Measurements from ENCODE around the gene KCNG3. TPM values are rescaled to one million over a fixed set of nuclear protein-coding genes. Genes with fewer than 3 reads are reported as not detected.

The KCNG3 gene
- total RNA-seq, 4 donors from 2014 or later: 0.17 TPM; not detected in 3

DNA sequence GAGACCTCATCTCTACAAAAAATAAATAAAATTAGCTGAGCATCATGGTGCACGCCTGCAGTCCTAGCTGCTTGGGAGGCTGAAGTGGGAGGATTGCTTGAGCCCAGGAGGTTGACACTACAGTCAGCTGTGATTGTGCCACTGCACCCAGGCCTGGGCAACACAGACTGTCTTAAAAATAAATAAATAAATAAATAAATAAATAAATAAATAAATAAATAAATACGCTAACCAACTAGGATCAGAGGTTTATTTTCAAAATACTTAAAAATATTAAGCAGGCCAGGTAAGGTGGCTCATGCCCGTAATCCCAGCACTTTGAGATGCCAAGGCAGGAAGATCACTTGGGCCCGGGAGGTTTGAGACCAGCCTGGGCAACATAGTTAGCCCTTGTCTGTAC is 63.6 kb downstream of the KCNG3 start:
- Histone ChIP-seq H3K36me3 (no peaks in the 10 kb centered on the region), H3K4me1 (no peaks in the 10 kb centered on the region), H3K27ac (replicated peaks in 1 of 4) (no peak overlapping the region), H3K4me3 (no peak overlapping the region), H3K27me3 (peaks cover 0 to 5% (median 2%) of the 10 kb centered on the region in 4 donors), H3K9me3 (no peaks in the 10 kb centered on the region)
- TF ChIP-seq, protein P1, sequence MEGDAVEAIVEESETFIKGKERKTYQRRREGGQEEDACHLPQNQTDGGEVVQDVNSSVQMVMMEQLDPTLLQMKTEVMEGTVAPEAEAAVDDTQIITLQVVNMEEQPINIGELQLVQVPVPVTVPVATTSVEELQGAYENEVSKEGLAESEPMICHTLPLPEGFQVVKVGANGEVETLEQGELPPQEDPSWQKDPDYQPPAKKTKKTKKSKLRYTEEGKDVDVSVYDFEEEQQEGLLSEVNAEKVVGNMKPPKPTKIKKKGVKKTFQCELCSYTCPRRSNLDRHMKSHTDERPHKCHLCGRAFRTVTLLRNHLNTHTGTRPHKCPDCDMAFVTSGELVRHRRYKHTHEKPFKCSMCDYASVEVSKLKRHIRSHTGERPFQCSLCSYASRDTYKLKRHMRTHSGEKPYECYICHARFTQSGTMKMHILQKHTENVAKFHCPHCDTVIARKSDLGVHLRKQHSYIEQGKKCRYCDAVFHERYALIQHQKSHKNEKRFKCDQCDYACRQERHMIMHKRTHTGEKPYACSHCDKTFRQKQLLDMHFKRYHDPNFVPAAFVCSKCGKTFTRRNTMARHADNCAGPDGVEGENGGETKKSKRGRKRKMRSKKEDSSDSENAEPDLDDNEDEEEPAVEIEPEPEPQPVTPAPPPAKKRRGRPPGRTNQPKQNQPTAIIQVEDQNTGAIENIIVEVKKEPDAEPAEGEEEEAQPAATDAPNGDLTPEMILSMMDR (IDR thresholded peaks at IDR 0.05): no peak
- TF ChIP-seq EP300 (IDR thresholded peaks at IDR 0.05) (no peak), POLR2AphosphoS5 (IDR thresholded peaks at IDR 0.05) (no peak), POLR2A (IDR thresholded peaks at IDR 0.05; ENCODE audit: low read depth) (no peak)
- no peak for DNase-seq (ENCODE audit: extremely low spot score)
- intact Hi-C loops (cut with DNase I): no loop called here
- 97% methylated on average over 4 of the region's 4 CpGs for WGBS

DNA sequence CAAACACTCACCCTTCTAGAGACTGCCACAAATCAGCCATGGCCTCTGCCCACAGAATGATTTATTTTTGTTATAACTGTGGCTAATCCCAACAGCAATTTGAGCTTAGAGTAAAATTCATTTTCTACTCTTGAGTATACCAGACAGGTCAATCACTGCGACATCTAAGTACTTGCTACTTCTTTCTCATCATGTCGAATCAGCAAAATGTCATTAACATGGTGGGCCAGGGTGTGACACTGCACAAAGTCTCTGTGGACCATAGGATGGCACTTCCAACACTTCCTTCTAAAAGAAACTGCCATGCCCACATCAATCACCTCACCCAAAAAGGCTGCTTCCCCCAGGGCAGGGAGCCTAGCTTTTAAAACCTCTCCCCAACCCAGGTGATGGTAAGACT is 64.4 kb downstream of the KCNG3 start:
- 95% methylated on average over 2 of the region's 2 CpGs for WGBS
- Histone ChIP-seq H3K36me3 (no peaks in the 10 kb centered on the region), H3K4me3 (no peak overlapping the region), H3K27me3 (peaks cover 0 to 10% (median 2%) of the 10 kb centered on the region in 4 donors), H3K4me1 (no peaks in the 10 kb centered on the region), H3K27ac (replicated peaks in 1 of 4) (no peak overlapping the region), H3K9me3 (no peaks in the 10 kb centered on the region)
- intact Hi-C loops (cut with DNase I): no loop called here
- DNase-seq (ENCODE audit: extremely low spot score): no peak
- TF ChIP-seq POLR2A (IDR thresholded peaks at IDR 0.05; ENCODE audit: low read depth): no peak
- TF ChIP-seq, protein P1 (IDR thresholded peaks at IDR 0.05): no peak
- no peak for TF ChIP-seq POLR2AphosphoS5 (IDR thresholded peaks at IDR 0.05)
- no peak for TF ChIP-seq EP300 (IDR thresholded peaks at IDR 0.05)

DNA sequence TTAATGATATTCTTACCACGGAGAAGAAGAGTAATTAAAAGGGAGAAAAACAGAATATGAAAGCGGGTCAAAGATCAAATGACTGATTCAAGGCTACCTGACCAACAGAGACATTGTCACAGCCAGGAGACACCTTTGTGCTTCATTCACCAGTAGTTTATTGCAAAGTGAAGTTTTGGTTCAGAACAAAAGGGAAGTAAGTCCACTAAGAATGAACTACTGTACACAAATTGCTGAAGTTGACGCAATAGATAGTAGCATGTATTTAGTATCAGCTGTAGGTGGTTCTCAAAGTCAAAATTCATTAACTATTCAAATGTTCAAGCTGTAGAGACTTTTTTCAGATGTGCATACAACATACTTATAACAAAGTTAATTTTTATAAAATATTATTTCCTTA is 68.1 kb downstream of the KCNG3 start:
- intact Hi-C loops (cut with DNase I): no loop called here
- 81% methylated on average over 3 of the region's 3 CpGs for WGBS

DNA sequence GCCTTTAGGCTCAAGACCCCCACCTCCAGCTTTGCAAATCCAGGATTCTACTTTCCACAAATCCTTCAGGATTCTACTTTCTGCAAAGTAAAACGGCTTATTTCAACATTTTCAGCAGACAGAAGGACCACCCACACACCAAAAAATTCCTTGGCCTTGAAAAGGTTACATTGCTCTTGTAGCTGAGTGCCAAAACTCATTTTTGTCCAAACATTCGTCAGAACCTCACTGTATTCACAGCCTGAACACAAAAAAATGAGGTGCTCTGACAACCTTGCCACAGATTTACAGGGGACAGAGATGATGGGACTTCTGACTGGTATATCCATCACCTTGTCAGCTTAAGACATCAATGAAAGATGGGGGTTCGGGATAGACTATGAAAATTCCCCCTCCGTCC is 69.7 kb downstream of the KCNG3 start:
- no peak overlapping the region for H3K27ac ChIP-seq (replicated peaks in 1 of 4)
- WGBS: 30% methylated on average over 4 of the region's 4 CpGs
- TF ChIP-seq EP300 (IDR thresholded peaks at IDR 0.05) (no peak), POLR2AphosphoS5 (IDR thresholded peaks at IDR 0.05) (no peak), POLR2A (IDR thresholded peaks at IDR 0.05; ENCODE audit: low read depth) (no peak)
- H3K36me3 ChIP-seq: no peaks in the 10 kb centered on the region
- intact Hi-C loops (cut with DNase I): no loop called here
- H3K4me3 ChIP-seq: no peak overlapping the region
- H3K9me3 ChIP-seq: no peaks in the 10 kb centered on the region
- H3K4me1 ChIP-seq: peaks cover 0 to 6% (median 2%) of the 10 kb centered on the region in 4 donors
- DNase-seq (ENCODE audit: extremely low spot score): no peak
- H3K27me3 ChIP-seq: peaks cover 0 to 5% (median 0%) of the 10 kb centered on the region in 4 donors

More for the DNA sequence above, 68.1 kb downstream of the KCNG3 start:
- Histone ChIP-seq H3K4me1 (peaks cover 0 to 6% (median 2%) of the 10 kb centered on the region in 4 donors), H3K27me3 (peaks cover 0 to 5% (median 0%) of the 10 kb centered on the region in 4 donors), H3K4me3 (no peak overlapping the region), H3K27ac (replicated peaks in 1 of 4) (no peak overlapping the region), H3K36me3 (no peaks in the 10 kb centered on the region), H3K9me3 (no peaks in the 10 kb centered on the region)
- TF ChIP-seq POLR2A (IDR thresholded peaks at IDR 0.05; ENCODE audit: low read depth): no peak
- no peak for DNase-seq (ENCODE audit: extremely low spot score)

DNA sequence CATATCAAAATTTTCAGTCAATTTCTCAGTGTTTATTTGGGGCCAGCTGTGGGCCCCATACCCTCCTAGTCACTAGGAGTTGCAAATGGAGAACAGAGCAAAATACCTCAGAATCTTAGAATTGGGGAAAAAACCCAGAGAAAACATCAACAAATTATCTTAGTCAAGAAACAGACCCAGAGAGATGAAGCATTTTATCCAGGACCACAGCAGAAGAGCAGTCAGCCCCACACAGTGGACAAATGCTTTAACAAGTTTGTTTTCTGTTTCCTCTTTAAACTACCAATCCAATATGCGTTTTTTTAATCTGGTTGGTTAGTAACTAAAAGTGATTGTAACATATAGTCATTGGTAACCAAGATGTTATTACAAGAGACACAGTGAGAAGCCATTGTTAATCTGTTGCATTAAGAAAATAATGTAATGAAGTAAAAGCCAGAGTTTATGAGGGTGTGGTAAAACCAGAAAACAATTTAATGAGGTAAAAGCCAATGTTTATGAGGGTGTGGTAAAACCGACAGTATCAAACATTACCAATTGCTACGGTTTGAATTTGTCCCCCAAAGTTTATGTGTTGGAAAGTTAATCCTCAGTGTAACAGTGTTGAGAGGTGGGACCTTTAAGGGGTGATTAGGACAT is 72.1 kb downstream of the KCNG3 start:
- H3K27me3 ChIP-seq: peaks cover 0 to 5% (median 0%) of the 10 kb centered on the region in 4 donors
- TF ChIP-seq POLR2A (IDR thresholded peaks at IDR 0.05; ENCODE audit: low read depth) (no peak), EP300 (IDR thresholded peaks at IDR 0.05) (no peak), POLR2AphosphoS5 (IDR thresholded peaks at IDR 0.05) (no peak)
- TF ChIP-seq, protein P1 (IDR thresholded peaks at IDR 0.05): no peak
- DNase-seq (ENCODE audit: extremely low spot score): no peak
- H3K4me1 ChIP-seq: peaks cover 0 to 6% (median 2%) of the 10 kb centered on the region in 4 donors
- no peaks in the 10 kb centered on the region for H3K36me3 ChIP-seq
- no peaks in the 10 kb centered on the region for H3K9me3 ChIP-seq
- no peak overlapping the region for H3K27ac ChIP-seq (replicated peaks in 1 of 4)
- WGBS: 88% methylated on average over 3 of the region's 3 CpGs
- no peak overlapping the region for H3K4me3 ChIP-seq
- intact Hi-C loops (cut with DNase I): no loop called here

DNA sequence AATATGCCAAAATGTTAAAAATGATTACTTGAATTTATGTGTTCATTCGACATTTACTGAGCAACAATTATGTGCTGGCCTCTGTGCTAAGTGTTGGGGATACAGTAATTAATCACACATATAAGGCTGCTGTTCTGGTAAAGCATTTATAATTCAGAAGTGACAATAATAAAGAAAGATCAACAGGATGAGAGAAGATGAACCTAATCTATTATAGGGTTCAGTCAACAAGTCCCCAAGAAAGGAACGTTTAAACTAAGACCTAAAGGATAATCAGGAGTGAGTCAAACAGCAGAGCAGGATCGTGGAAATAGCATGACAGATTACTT is 72.7 kb downstream of the KCNG3 start:
- Histone ChIP-seq H3K27ac (replicated peaks in 1 of 4) (no peak overlapping the region), H3K36me3 (no peaks in the 10 kb centered on the region), H3K9me3 (no peaks in the 10 kb centered on the region), H3K4me1 (peaks cover 0 to 6% (median 2%) of the 10 kb centered on the region in 4 donors), H3K4me3 (no peak overlapping the region), H3K27me3 (peaks cover 0 to 5% (median 0%) of the 10 kb centered on the region in 4 donors)
- no peak for DNase-seq (ENCODE audit: extremely low spot score)
- intact Hi-C loops (cut with DNase I): no loop called here
- TF ChIP-seq EP300 (IDR thresholded peaks at IDR 0.05) (no peak), POLR2AphosphoS5 (IDR thresholded peaks at IDR 0.05) (no peak), POLR2A (IDR thresholded peaks at IDR 0.05; ENCODE audit: low read depth) (no peak)
- TF ChIP-seq, protein P1 (IDR thresholded peaks at IDR 0.05): no peak
- 74% methylated on average over 3 of the region's 3 CpGs for WGBS
